HTR-8/SVneo (cell line): Measurements from ENCODE around the gene IFT74.

Experiments used
- DNase-seq: peaks from one replicate; pipeline ENCODE4 v3.0.0; 2011; ENCODE audit warnings: low spot score, mixed read lengths; ENCODE audit not compliant: insufficient read length
- FAIRE-seq: peaks from 2 replicates; lab custom pipeline; 2011; peaks lifted over from hg19 to GRCh38; lab: Jason Lieb, UNC

IFT74 gene

GRCh38 chr9:26971721-26972120 is 15.5 kb downstream of the IFT74 start:
- DNase-seq (no peak), FAIRE-seq (no peak)

GRCh38 chr9:26973989-26974388 is 17.8 kb downstream of the IFT74 start:
- FAIRE-seq (no peak), DNase-seq (no peak)

GRCh38 chr9:26974927-26975326 is 18.7 kb downstream of the IFT74 start:
- no peak for FAIRE-seq
- DNase-seq = no peak

GRCh38 chr9:26975728-26976707 is 19.8 kb downstream of the IFT74 start:
- FAIRE-seq (no peak), DNase-seq (peak; percentile 5)

GRCh38 chr9:26983340-26983739 is 27.1 kb downstream of the IFT74 start:
- FAIRE-seq (no peak), DNase-seq (no peak)

- FAIRE-seq = no peak
- DNase-seq = no peak
These were observed 39.6 kb downstream of the IFT74 start for GRCh38 chr9:26995810-26996209.

- FAIRE-seq (no peak), DNase-seq (no peak)
These were observed 47.3 kb downstream of the IFT74 start for GRCh38 chr9:27003426-27004077.

- no peak for DNase-seq
- FAIRE-seq = no peak
These were observed 49.3 kb downstream of the IFT74 start, which contains the start of gene LRRC19 for GRCh38 chr9:27005491-27005890. LRRC19 (minus strand) TSS chr9:27005672; CDS start chr9:26999694, 5,978 bp downstream.

- DNase-seq = no peak
- no peak for FAIRE-seq
These were observed 63.4 kb downstream of the IFT74 start for GRCh38 chr9:27019589-27019988.

GRCh38 chr9:27022920-27023319 is 66.7 kb downstream of the IFT74 start:
- DNase-seq (no peak), FAIRE-seq (no peak)

- FAIRE-seq (no peak), DNase-seq (no peak)
These were observed 73.0 kb downstream of the IFT74 start for GRCh38 chr9:27029186-27029585.

GRCh38 chr9:27033815-27034403 is 77.7 kb downstream of the IFT74 start:
- DNase-seq (peak; percentile 41), FAIRE-seq (no peak)

- DNase-seq = no peak
- FAIRE-seq = no peak
These were observed 81.3 kb downstream of the IFT74 start for GRCh38 chr9:27037499-27037898.

- FAIRE-seq = no peak
- no peak for DNase-seq
These were observed 85.5 kb downstream of the IFT74 start for GRCh38 chr9:27041746-27042145.

- DNase-seq (no peak), FAIRE-seq (no peak)
These were observed 86.3 kb downstream of the IFT74 start for GRCh38 chr9:27042476-27042875.

- FAIRE-seq = no peak
- no peak for DNase-seq
These were observed 87.0 kb downstream of the IFT74 start for GRCh38 chr9:27043176-27043575.

- FAIRE-seq (no peak), DNase-seq (no peak)
These were observed 90.9 kb downstream of the IFT74 start for GRCh38 chr9:27047136-27047535.

GRCh38 chr9:27053369-27054022 is 97.3 kb downstream of the IFT74 start:
- no peak for FAIRE-seq
- DNase-seq = no peak

GRCh38 chr9:27054125-27054524 is 97.9 kb downstream of the IFT74 start:
- FAIRE-seq (no peak), DNase-seq (no peak)

GRCh38 chr9:27054841-27055240 is 98.6 kb downstream of the IFT74 start:
- FAIRE-seq (no peak), DNase-seq (no peak)
